RWPE2 (cell line): ENCODE data around the gene SPATA31D3.

Source experiments
- ATAC-seq: fragments of 200-7000 bp; cut with Tn5 transposase; 3 replicates; pipeline ENCODE4 v1.9.1; 2021; ENCODE audit warnings: low read depth
- DNase-seq: peaks from one replicate; pipeline ENCODE4 v3.0.0-alpha.2; 2020; ENCODE audit warnings: low spot score
- H3K27ac ChIP-seq: fragments of 450-650 bp; 2 replicates; pipeline ENCODE4 v1.5.1; 2017; ENCODE audit warnings: mild to moderate bottlenecking; ENCODE audit not compliant: poor library complexity, severe bottlenecking
- H3K27me3 ChIP-seq: fragments of 250-450 bp; sonication (Bioruptor Pico); 2 replicates; pipeline ENCODE4 v1.5.1; 2021; ENCODE audit warnings: mild to moderate bottlenecking, moderate library complexity; ENCODE audit not compliant: insufficient read depth, poor library complexity, severe bottlenecking
- H3K36me3 ChIP-seq: fragments of 250-450 bp; sonication (Bioruptor Pico); 2 replicates; pipeline ENCODE4 v1.5.1; 2020; ENCODE audit warnings: low read depth, mild to moderate bottlenecking, moderate library complexity
- H3K4me1 ChIP-seq: fragments of 250-450 bp; sonication (Bioruptor Pico); 2 replicates; pipeline ENCODE4 v1.5.1; 2021; ENCODE audit warnings: mild to moderate bottlenecking, moderate library complexity; ENCODE audit not compliant: insufficient read depth, poor library complexity, severe bottlenecking
- H3K4me3 ChIP-seq: fragments of 250-450 bp; sonication (Bioruptor Pico); 2 replicates; pipeline ENCODE4 v1.5.1; 2021; ENCODE audit warnings: mild to moderate bottlenecking, moderate library complexity; ENCODE audit not compliant: severe bottlenecking
- H3K9me3 ChIP-seq: fragments of 250-450 bp; sonication (Bioruptor Pico); 2 replicates; pipeline ENCODE4 v1.5.1; 2021; ENCODE audit warnings: mild to moderate bottlenecking, moderate library complexity; ENCODE audit not compliant: severe bottlenecking
- TF ChIP-seq, protein P1 (sequence below): fragments of 450-650 bp; IDR thresholded peaks from one replicate; pipeline ENCODE4 v1.5.1; 2017; ENCODE audit warnings: mild to moderate bottlenecking, moderate library complexity; ENCODE audit not compliant: poor library complexity, severe bottlenecking

The SPATA31D3 gene

DNA sequence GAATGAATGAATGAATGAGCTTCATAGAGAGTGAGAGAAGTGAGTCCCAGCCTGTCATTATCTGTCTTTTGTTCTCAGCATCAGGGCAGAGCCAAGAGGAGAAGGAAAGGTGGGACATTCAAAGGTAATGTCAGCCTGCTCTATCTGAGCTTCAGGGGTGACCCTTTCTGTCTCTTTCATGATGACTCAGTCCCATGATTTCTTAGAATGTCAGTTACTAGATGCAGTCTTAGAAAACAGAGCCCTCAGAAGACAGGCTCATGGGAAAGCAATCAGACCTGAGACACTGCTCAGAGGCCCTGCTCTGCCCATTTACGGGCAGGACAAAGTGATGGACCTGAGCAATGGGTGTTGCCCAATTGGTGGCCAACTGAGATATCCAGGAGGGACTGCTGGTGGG is 46.4 kb downstream of the SPATA31D3 start:
- Histone ChIP-seq H3K27ac (no peak overlapping the region), H3K36me3 (no peaks in the 10 kb centered on the region), H3K9me3 (no peaks in the 10 kb centered on the region), H3K4me3 (no peak overlapping the region), H3K27me3 (no peaks in the 10 kb centered on the region), H3K4me1 (no peaks in the 10 kb centered on the region)
- TF ChIP-seq, protein P1, sequence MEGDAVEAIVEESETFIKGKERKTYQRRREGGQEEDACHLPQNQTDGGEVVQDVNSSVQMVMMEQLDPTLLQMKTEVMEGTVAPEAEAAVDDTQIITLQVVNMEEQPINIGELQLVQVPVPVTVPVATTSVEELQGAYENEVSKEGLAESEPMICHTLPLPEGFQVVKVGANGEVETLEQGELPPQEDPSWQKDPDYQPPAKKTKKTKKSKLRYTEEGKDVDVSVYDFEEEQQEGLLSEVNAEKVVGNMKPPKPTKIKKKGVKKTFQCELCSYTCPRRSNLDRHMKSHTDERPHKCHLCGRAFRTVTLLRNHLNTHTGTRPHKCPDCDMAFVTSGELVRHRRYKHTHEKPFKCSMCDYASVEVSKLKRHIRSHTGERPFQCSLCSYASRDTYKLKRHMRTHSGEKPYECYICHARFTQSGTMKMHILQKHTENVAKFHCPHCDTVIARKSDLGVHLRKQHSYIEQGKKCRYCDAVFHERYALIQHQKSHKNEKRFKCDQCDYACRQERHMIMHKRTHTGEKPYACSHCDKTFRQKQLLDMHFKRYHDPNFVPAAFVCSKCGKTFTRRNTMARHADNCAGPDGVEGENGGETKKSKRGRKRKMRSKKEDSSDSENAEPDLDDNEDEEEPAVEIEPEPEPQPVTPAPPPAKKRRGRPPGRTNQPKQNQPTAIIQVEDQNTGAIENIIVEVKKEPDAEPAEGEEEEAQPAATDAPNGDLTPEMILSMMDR, result no peak
- no peak for ATAC-seq
- DNase-seq, result no peak

DNA sequence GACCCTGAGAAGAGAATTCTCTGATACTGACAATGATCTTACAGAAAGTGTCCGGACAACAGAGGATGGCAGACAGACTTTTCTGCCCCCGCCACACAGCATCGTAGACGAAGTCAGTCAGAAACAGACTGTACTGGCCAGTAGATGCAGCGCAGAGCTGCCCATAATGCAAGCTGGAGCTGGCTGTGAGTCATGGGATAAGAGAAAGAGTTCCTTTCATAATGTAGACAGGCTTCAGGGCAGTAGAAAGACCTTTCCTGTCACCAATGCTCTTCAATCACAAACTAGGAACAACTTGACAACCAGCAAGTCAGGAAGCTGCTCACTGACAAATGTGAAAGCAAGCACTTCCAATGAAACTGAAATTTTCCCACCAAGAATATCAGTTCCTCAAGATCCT is 50.4 kb downstream of the SPATA31D3 start:
- Histone ChIP-seq H3K9me3 (no peaks in the 10 kb centered on the region), H3K27ac (no peak overlapping the region), H3K4me3 (no peak overlapping the region), H3K27me3 (no peaks in the 10 kb centered on the region), H3K4me1 (no peaks in the 10 kb centered on the region), H3K36me3 (no peaks in the 10 kb centered on the region)
- TF ChIP-seq, protein P1, result no peak
- DNase-seq, result no peak
- ATAC-seq, result no peak
